Hematopoietic multipotent progenitor cell treated with erythropoietin and hydrocortisone succinate and interleukin-3 and kit ligand, for 15 days (in vitro differentiated cells): ENCODE results near the gene HSD17B8.

Experiments
- DNase-seq: peaks from one replicate; pipeline ENCODE4 v3.0.0-alpha.2; 2015; ENCODE audit warnings: low spot score

HSD17B8 gene

DNA sequence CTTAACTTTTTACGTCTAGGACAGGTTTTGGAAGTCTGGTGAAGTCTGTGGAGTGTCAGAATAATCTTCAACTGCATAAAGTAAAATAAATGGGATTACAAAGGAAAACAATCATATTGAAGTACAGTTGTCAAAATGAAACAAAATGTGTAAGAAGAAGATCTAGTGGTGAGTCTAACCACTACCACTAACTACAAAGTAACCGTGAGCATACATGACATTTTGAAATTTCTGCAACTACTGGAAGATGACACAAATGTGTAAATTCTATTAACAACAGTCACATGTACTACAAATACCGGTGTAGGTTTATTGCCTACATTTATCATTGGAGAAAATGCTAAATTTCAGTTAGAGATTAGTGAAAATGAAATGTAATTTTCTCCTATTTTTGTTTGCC lies 37.5 kb downstream of the HSD17B8 start:
- no peak for DNase-seq

DNA sequence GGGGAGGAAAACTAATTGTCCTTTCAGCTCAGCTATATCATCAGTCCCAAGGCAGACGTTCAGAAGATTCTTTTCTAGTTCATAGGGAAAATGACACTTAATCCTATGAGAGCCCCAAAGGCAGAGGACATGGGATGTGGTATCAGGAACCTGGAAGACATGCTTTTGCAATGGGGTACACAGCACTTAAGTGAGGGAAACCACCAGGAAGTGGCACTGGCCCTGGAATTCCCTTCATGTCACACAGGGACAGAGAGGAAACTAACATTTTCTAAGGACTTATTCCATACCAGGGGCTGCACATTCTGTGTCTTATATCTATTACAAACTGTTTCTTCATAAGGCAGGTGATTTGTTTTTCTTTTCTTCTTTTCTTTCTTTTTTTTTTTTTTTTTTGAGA lies 39.0 kb downstream of the HSD17B8 start:
- no peak for DNase-seq

GRCh38 chr6:33247977-33248642 lies 43.7 kb downstream of the HSD17B8 start:
- DNase-seq: peak; percentile 90

GRCh38 chr6:33248643-33248931 lies 44.1 kb downstream of the HSD17B8 start:
- DNase-seq: no peak

GRCh38 chr6:33248932-33249731 lies 44.7 kb downstream of the HSD17B8 start:
- peak; percentile 100 for DNase-seq

DNA sequence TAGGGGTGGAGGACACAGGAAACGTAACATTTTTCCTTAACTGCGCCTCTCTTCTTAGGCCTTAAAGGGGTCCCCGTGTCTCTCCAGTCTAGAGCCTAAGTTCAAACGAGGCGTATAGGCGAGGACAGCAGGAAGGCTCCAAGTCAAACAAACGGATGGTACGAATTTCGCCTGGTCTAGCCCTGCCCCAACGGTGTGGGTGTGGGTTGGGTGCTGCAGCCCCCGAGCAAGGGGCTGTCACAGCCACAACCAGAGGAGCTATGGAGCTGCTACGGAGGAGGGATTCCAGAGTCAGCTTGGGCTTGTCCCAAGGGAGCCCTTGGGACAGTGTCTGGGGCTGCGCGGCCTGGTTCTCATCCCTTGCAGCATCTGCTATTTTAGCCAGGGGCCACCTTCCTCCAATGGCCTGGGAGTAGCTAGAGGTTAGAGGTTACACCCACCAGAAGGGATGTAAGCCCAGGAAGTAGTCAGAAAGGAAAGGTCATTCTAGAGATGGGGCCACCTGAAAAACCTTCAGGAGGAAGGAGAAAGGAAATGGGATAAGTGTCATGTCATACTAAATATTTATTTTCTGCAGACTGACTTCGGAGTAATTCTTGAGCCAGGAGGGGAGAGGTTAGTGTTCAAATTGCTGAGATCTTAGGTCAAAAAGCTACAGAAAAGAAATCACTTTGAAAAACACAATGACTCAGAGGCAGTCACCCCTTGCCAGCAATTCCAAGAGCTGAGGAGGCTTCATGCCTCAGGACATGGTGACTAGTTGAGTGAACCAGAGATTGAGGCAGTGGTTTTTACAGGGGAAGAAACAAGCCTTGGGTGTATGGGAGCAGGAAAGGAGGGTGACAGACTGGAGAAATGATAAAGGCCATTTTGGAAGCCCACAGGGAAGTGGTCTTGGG lies 45.5 kb downstream of the HSD17B8 start:
- DNase-seq: no peak

GRCh38 chr6:33250731-33251130 lies 46.3 kb downstream of the HSD17B8 start:
- DNase-seq: no peak

DNA sequence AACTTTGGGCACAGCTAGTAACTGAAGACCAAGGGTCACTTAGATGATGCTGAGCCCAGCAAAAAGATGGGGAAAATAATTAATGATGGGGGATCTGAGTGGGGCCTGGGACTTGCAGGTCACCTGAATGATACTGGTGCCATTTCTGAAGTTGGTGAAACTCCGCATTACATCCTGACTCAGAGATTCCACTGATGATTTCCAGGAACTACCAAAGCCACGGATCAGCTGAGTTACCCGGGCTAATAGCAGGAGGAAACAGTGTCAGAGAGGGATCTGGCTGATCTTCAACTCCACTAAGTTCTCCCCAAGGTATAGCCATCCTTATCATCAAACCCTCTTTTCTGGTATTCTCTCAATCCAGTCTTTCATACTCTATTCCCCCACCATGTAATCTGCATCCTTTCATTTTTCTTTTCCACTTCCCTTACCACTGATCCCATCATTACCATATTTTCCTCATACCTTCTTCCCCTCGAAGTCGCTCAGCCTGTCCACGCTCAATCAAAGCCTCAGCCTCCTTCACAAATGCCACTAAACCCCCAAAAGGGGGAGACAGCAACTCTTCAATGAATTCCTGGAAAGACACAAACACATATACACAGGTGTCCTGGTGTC lies 47.0 kb downstream of the HSD17B8 start:
- no peak for DNase-seq

DNA sequence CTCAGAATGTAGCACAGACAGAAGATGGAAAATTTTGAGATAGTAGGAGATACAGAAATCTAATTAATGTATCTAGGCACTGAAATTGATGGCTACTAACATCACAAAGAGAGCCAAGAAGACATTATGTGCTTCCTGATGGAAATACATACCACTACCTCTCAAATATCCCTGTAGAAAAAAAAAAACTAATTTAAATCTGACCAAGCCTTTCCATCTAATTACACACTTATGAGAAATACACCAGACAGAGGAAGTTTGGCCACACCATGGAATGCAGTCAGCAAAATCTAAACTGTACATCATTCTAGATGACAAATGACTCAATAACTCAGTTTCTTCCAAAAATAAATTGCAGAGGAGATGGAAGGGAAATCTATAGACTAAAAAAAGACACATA lies 48.3 kb downstream of the HSD17B8 start:
- no peak for DNase-seq

DNA sequence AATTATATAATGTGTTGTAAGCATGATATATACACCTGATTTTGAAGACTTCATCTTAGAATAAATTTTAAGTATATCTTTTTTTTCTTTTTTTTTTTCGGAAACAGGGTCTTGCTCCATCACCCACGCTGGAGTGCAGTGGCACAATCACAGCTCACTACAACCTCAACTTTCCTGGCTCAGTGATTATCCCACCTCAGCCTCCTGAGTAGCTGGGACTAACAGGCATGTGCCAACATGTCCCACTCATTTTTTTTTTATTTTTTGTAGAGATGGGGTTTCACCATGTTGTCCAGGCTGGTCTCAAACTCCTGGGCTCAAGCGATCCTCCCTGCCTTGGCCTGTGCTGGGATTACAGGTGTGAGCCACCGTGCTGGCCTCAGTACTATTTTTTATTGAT lies 50.1 kb downstream of the HSD17B8 start:
- no peak for DNase-seq
